Endothelial cell of umbilical vein (primary cell): ENCODE measurements around the gene STARD13.

Experiments
- EZH2 ChIP-seq: IDR thresholded peaks from 2 replicates; pipeline ENCODE4 v1.6.1; 2012; ENCODE audit warnings: borderline replicate concordance, low read depth, mild to moderate bottlenecking, moderate library complexity, low read length, inconsistent platforms; ENCODE audit not compliant: severe bottlenecking
- JUN ChIP-seq: IDR thresholded peaks from 2 replicates; pipeline ENCODE4 v1.6.1; 2011; ENCODE audit warnings: borderline replicate concordance, low read depth; ENCODE audit not compliant: insufficient read length, insufficient read depth
- POLR2A ChIP-seq: IDR thresholded peaks from 2 replicates; pipeline ENCODE4 v1.6.1; 2012; ENCODE audit warnings: low read depth, mild to moderate bottlenecking, control low read depth, low read length
- TF ChIP-seq, protein P1 (sequence below), 2 donors: IDR thresholded peaks; 1 replicate in 1 of 2; 2 replicates in 1 of 2; pipeline ENCODE4 v1.5.1; 2011; ENCODE audit warnings: low read length in 2 of 2, mild to moderate bottlenecking in 2 of 2, moderate library complexity in 2 of 2, control low read depth in 1 of 2, inconsistent platforms in 1 of 2, low read depth in 1 of 2; ENCODE audit not compliant: insufficient read depth in 1 of 2; ENCODE audit errors: extremely low read depth in 1 of 2
- TF ChIP-seq, protein P2 (sequence below): IDR thresholded peaks from 2 replicates; pipeline ENCODE4 v1.6.1; 2011; ENCODE audit not compliant: insufficient read depth, insufficient read length

- TF ChIP-seq POLR2A (no peak), EZH2 (no peak), JUN (no peak)
- TF ChIP-seq, protein P1, sequence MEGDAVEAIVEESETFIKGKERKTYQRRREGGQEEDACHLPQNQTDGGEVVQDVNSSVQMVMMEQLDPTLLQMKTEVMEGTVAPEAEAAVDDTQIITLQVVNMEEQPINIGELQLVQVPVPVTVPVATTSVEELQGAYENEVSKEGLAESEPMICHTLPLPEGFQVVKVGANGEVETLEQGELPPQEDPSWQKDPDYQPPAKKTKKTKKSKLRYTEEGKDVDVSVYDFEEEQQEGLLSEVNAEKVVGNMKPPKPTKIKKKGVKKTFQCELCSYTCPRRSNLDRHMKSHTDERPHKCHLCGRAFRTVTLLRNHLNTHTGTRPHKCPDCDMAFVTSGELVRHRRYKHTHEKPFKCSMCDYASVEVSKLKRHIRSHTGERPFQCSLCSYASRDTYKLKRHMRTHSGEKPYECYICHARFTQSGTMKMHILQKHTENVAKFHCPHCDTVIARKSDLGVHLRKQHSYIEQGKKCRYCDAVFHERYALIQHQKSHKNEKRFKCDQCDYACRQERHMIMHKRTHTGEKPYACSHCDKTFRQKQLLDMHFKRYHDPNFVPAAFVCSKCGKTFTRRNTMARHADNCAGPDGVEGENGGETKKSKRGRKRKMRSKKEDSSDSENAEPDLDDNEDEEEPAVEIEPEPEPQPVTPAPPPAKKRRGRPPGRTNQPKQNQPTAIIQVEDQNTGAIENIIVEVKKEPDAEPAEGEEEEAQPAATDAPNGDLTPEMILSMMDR (IDR thresholded peaks at IDR 0.05; ENCODE audit: extremely low read depth in 1 of 2, insufficient read depth in 1 of 2, low read depth in 1 of 2, low read length in 2 of 2), result no peak
- TF ChIP-seq, protein P2, sequence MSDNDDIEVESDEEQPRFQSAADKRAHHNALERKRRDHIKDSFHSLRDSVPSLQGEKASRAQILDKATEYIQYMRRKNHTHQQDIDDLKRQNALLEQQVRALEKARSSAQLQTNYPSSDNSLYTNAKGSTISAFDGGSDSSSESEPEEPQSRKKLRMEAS, result no peak
Observed at GRCh38 chr13:33205224-33205623, 80.3 kb downstream of the STARD13 start.
